Endothelial cell (in vitro differentiated cells): ENCODE measurements around the gene MYZAP. TPM values are rescaled to one million over a fixed set of nuclear protein-coding genes. Genes with fewer than 3 reads are reported as not detected.
A peak's percentile ranks its signal among the peaks of the same experiment; 100 is the strongest.

Experiments
- DNase-seq: peaks from one replicate; pipeline ENCODE4 v3.0.0; 2021; ENCODE audit warnings: low spot score
- H3K27ac Mint-ChIP-seq: one replicate; pipeline ENCODE4 v1.8.0; 2021; ENCODE audit warnings: mixed read lengths, inconsistent platforms; ENCODE audit not compliant: unreplicated experiment
- H3K27me3 Mint-ChIP-seq: one replicate; pipeline ENCODE4 v1.8.0; 2021; ENCODE audit warnings: mild to moderate bottlenecking, moderate library complexity, mixed read lengths, inconsistent platforms; ENCODE audit not compliant: unreplicated experiment
- H3K36me3 Mint-ChIP-seq: one replicate; pipeline ENCODE4 v1.8.0; 2021; ENCODE audit warnings: mild to moderate bottlenecking, low read depth, mixed read lengths, inconsistent platforms; ENCODE audit not compliant: unreplicated experiment
- H3K4me1 Mint-ChIP-seq: one replicate; pipeline ENCODE4 v1.8.0; 2021; ENCODE audit warnings: mild to moderate bottlenecking, mixed read lengths, inconsistent platforms; ENCODE audit not compliant: unreplicated experiment
- H3K4me3 Mint-ChIP-seq: one replicate; pipeline ENCODE4 v1.8.0; 2021; ENCODE audit warnings: mild to moderate bottlenecking, mixed read lengths, inconsistent platforms; ENCODE audit not compliant: unreplicated experiment
- H3K9me3 Mint-ChIP-seq: one replicate; pipeline ENCODE4 v1.8.0; 2021; ENCODE audit warnings: mixed read lengths, inconsistent platforms; ENCODE audit not compliant: unreplicated experiment
- CTCF ChIP-seq: fragments of 200-600 bp; sonication (generic); IDR thresholded peaks from one replicate; pipeline ENCODE4 v1.5.0; 2021; ENCODE audit warnings: antibody characterized with exemption; ENCODE audit not compliant: unreplicated experiment
- total RNA-seq: library from RNA; stranded (reverse); fragmentation: NEBNext Ultra II Directional; extraction: Animal tissue kit (Norgen Biotek cat#: 25700); gene quantifications from one replicate; pipeline ENCODE4 v1.2.1, GENCODE V29; 2021; ENCODE audit not compliant: unreplicated experiment

Gene MYZAP
- total RNA-seq, 1 donor from 2014 or later: 55.3 TPM

- H3K4me3 Mint-ChIP-seq: peak overlapping the region; percentile 32
- peaks cover 59% of the 10 kb centered on the region for H3K4me1 Mint-ChIP-seq
- DNase-seq: no peak
- H3K27ac Mint-ChIP-seq: no peak overlapping the region
- no peaks in the 10 kb centered on the region for H3K9me3 Mint-ChIP-seq
- no peaks in the 10 kb centered on the region for H3K27me3 Mint-ChIP-seq
- TF ChIP-seq CTCF: no peak
- H3K36me3 Mint-ChIP-seq: peaks cover 35% of the 10 kb centered on the region
Observed at GRCh38 chr15:57618325-57618724, 26.6 kb downstream of the MYZAP start.

GRCh38 chr15:57619746-57620145, 28.0 kb downstream of the MYZAP start:
- H3K27ac Mint-ChIP-seq: no peak overlapping the region
- no peaks in the 10 kb centered on the region for H3K9me3 Mint-ChIP-seq
- peaks cover 48% of the 10 kb centered on the region for H3K4me1 Mint-ChIP-seq
- peaks cover 44% of the 10 kb centered on the region for H3K36me3 Mint-ChIP-seq
- no peak for DNase-seq
- TF ChIP-seq CTCF: no peak
- peak overlapping the region; percentile 7 for H3K4me3 Mint-ChIP-seq
- no peaks in the 10 kb centered on the region for H3K27me3 Mint-ChIP-seq

GRCh38 chr15:57624730-57625129, 33.0 kb downstream of the MYZAP start:
- Mint-ChIP-seq H3K9me3 (no peaks in the 10 kb centered on the region), H3K36me3 (peaks cover 61% of the 10 kb centered on the region), H3K27me3 (no peaks in the 10 kb centered on the region), H3K4me1 (peaks cover 10% of the 10 kb centered on the region), H3K27ac (no peak overlapping the region), H3K4me3 (peak overlapping the region; percentile 38)
- TF ChIP-seq CTCF: no peak
- DNase-seq: no peak

- Mint-ChIP-seq H3K9me3 (no peaks in the 10 kb centered on the region), H3K27me3 (no peaks in the 10 kb centered on the region), H3K36me3 (peaks cover 57% of the 10 kb centered on the region), H3K4me3 (no peak overlapping the region), H3K4me1 (no peaks in the 10 kb centered on the region), H3K27ac (no peak overlapping the region)
- no peak for TF ChIP-seq CTCF
- DNase-seq: no peak
Observed at GRCh38 chr15:57625703-57626448, 34.2 kb downstream of the MYZAP start.

GRCh38 chr15:57626713-57627440, 35.2 kb downstream of the MYZAP start:
- H3K4me3 Mint-ChIP-seq: no peak overlapping the region
- no peak for DNase-seq
- no peak overlapping the region for H3K27ac Mint-ChIP-seq
- H3K4me1 Mint-ChIP-seq: no peaks in the 10 kb centered on the region
- peaks cover 64% of the 10 kb centered on the region for H3K36me3 Mint-ChIP-seq
- no peaks in the 10 kb centered on the region for H3K9me3 Mint-ChIP-seq
- H3K27me3 Mint-ChIP-seq: no peaks in the 10 kb centered on the region
- TF ChIP-seq CTCF: no peak
